Naive B cell (primary cell): ENCODE measurements around the gene PPDPF. TPM values are rescaled to one million over a fixed set of nuclear protein-coding genes. Genes with fewer than 3 reads are reported as not detected.
"Not testable (repeated sequence)": the region's sequence is repeated elsewhere in the genome, so short reads cannot be mapped to it uniquely, and the experiment has no call there.

Experiments used
- ATAC-seq, 2 donors: fragments of 150-1000 bp; cut with Tn5 transposase; 2 replicates each; pipeline ENCODE4 v1.10.0; 2021; ENCODE audit warnings: low read depth in 2 of 2, mild to moderate bottlenecking in 2 of 2, moderate library complexity in 2 of 2
- DNase-seq: peaks from one replicate; pipeline ENCODE4 v3.0.0; 2022
- H3K27ac Mint-ChIP-seq, 6 donors: one replicate each; pipeline ENCODE4 v1.8.0; 2020 to 2022; ENCODE audit warnings: mild to moderate bottlenecking in 6 of 6, mixed read lengths in 6 of 6, moderate library complexity in 5 of 6, inconsistent platforms in 2 of 6
- H3K27me3 Mint-ChIP-seq, 3 donors: one replicate each; pipeline ENCODE4 v1.8.0; 2021 to 2022; ENCODE audit warnings: mixed read lengths in 3 of 3, mild to moderate bottlenecking in 1 of 3
- H3K36me3 Mint-ChIP-seq, 2 donors: one replicate each; pipeline ENCODE4 v1.8.0; 2020 to 2022; ENCODE audit warnings: mixed read lengths in 2 of 2, inconsistent platforms in 1 of 2, mild to moderate bottlenecking in 1 of 2
- H3K4me1 Mint-ChIP-seq, 3 donors: one replicate each; pipeline ENCODE4 v1.8.0; 2020 to 2022; ENCODE audit warnings: mixed read lengths in 3 of 3, inconsistent platforms in 1 of 3, mild to moderate bottlenecking in 1 of 3, moderate library complexity in 1 of 3
- H3K4me3 Mint-ChIP-seq, 8 donors: one replicate each; pipeline ENCODE4 v1.8.0; 2020 to 2022; ENCODE audit warnings: mild to moderate bottlenecking in 8 of 8, mixed read lengths in 8 of 8, moderate library complexity in 8 of 8, inconsistent platforms in 2 of 8
- H3K9me3 Mint-ChIP-seq, 7 donors: one replicate each; pipeline ENCODE4 v1.8.0; 2020 to 2022; ENCODE audit warnings: mixed read lengths in 7 of 7, mild to moderate bottlenecking in 5 of 7, inconsistent platforms in 2 of 7, moderate library complexity in 1 of 7
- polyA plus RNA-seq, 6 donors: library from polyadenylated mRNA; unstranded; fragments of 300-500 nt; fragmentation: Illumina TruSeq; gene quantifications; one replicate each; pipeline ENCODE4 v1.2.3, GENCODE V29; 2021; ENCODE audit warnings: low read depth in 6 of 6

The PPDPF gene
- polyA plus RNA-seq, 6 donors from 2014 or later = 40.2 to 132 (median 67.5) TPM

GRCh38 chr20:63508072-63508768 is 12.3 kb upstream of the PPDPF start:
- H3K9me3 Mint-ChIP-seq = peaks cover 4 to 17% (median 10%) of the 10 kb centered on the region in 7 donors
- ATAC-seq (no peak), DNase-seq (no peak)
- H3K36me3 Mint-ChIP-seq = peaks cover 0 to 8% of the 10 kb centered on the region in 2 donors
- H3K4me3 Mint-ChIP-seq = no peak overlapping the region
- H3K4me1 Mint-ChIP-seq = no peaks in the 10 kb centered on the region
- no peak overlapping the region for H3K27ac Mint-ChIP-seq
- peaks cover 30 to 58% (median 38%) of the 10 kb centered on the region in 3 donors for H3K27me3 Mint-ChIP-seq

DNA sequence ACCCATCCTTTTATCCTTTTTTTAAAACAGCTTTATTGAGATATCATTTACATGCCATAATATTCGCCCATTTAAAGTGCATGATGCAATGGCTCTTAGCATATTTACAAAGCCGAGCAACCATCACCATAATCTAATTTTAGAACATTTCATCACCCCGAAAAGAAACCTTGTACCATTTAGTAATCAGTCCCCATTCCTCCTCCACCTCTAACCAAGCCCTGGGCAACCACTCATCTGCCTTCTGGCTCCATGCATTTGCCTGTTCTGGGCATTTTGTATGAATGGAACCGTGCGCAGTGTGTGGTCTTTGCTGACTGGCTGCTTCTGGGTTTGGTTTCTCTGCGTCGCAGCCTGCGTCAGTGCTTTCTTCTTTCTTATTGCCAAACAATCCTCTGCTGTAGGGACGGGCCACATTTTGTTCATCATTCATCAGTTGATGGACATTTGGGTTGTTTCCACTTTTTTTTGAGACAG is 11.4 kb upstream of the PPDPF start:
- Mint-ChIP-seq H3K27me3 (peaks cover 27 to 66% (median 39%) of the 10 kb centered on the region in 3 donors), H3K36me3 (peaks cover 0 to 8% of the 10 kb centered on the region in 2 donors), H3K4me1 (no peaks in the 10 kb centered on the region), H3K4me3 (no peak overlapping the region), H3K27ac (no peak overlapping the region), H3K9me3 (peaks cover 6 to 15% (median 9%) of the 10 kb centered on the region in 7 donors)
- no peak for DNase-seq
- no peak for ATAC-seq

DNA sequence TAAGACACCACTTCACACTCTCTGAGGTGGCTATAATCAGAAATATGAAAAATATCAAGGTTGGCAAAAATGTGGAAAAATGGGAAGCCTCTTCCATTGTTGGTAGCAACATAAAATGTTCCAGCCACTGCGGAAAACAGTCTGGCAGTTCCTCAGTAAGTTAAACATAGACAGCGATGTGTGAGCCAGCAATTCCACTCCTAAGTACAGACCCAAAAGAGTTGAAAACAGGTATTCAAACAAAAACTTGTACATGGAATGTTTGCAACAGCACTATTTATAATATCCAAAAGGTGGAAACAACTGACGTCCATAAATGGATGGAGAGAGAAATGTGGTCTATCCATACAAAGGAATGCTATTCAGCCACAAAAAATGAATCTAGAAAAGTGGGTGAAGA is 7.4 kb upstream of the PPDPF start:
- Mint-ChIP-seq H3K36me3 (no peaks in the 10 kb centered on the region), H3K9me3 (peaks cover 0 to 9% (median 4%) of the 10 kb centered on the region in 7 donors), H3K27me3 (peaks cover 16 to 61% (median 40%) of the 10 kb centered on the region in 3 donors), H3K4me1 (no peaks in the 10 kb centered on the region), H3K27ac (no peak overlapping the region), H3K4me3 (no peak overlapping the region)
- DNase-seq = no peak
- ATAC-seq = no peak

DNA sequence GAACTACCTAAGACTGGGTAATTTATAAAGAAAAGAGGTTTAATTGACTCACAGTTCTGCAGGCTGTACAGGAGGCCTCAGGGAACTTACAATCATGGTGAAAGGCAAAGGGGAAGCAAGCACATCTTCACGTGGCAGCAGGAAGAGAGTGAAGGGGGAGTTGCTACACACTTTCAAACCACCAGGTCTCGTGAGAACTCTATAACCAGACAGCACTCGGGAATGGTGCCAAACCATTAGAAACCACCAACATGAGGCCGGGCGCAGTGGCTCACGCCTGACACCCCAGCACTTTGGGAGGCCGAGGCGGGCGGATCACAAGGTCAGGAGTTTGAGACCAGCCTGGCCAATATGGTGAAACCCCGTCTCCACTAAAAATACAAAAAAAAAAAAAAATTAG is 6.0 kb upstream of the PPDPF start:
- H3K27me3 Mint-ChIP-seq = peaks cover 10 to 52% (median 34%) of the 10 kb centered on the region in 3 donors
- not testable (repeated sequence) for H3K4me1 Mint-ChIP-seq, H3K27ac Mint-ChIP-seq, H3K36me3 Mint-ChIP-seq, H3K4me3 Mint-ChIP-seq, H3K9me3 Mint-ChIP-seq, DNase-seq
- peak in 1 of 2 donors; percentile 21 for ATAC-seq

DNA sequence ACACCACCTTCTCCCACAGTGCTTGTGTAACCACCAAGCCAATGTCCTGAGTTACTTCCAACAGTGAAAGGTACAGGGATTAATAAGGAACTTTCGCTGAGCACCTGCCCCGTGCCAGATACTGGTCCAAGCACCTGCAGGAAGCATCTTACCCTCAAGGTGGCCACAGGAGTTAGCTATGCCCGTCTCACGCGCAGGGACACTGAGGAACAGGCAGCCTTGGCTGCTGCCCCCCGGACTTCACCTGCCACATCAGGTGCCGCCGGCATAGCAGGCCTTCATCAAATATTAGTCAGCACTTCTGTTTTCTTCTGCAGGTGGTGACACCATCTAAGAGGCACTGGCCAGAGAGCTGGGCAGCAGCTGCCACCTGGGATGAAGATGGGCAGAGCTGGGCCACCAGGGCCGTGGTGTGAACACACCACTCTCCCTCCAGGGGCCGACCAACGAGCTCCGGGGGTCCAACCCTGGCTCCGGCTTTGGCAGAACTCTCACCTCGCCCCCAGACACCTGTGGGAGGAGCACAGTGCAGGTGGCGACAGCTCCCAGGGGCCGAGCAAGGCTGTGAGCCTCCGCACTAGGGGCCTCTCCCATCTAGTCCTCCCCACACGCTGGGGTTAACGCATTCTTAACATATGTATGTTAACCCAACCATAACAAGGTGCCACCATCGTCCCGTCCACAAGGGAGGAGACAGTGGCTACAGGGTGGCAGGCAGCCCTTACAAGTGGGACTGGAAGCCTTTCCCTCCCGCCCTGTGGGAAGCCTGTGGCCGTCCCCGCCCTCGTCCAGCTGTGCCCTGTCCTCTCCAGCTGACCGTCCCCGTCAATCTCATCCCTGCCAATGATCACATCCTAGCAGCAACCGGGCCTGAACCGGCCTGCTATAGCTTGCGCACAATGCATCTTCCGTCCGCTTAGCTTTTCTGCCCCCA is 2.9 kb upstream of the PPDPF start:
- no peak for ATAC-seq
- Mint-ChIP-seq H3K36me3 (peaks cover 0 to 4% of the 10 kb centered on the region in 2 donors), H3K4me1 (peaks cover 2 to 18% (median 15%) of the 10 kb centered on the region in 3 donors), H3K4me3 (peak overlapping the region; percentile 26 to 86 (median 58)), H3K27ac (no peak overlapping the region), H3K27me3 (peaks cover 0 to 30% (median 24%) of the 10 kb centered on the region in 3 donors), H3K9me3 (peaks cover 0 to 10% (median 4%) of the 10 kb centered on the region in 7 donors)
- no peak for DNase-seq

DNA sequence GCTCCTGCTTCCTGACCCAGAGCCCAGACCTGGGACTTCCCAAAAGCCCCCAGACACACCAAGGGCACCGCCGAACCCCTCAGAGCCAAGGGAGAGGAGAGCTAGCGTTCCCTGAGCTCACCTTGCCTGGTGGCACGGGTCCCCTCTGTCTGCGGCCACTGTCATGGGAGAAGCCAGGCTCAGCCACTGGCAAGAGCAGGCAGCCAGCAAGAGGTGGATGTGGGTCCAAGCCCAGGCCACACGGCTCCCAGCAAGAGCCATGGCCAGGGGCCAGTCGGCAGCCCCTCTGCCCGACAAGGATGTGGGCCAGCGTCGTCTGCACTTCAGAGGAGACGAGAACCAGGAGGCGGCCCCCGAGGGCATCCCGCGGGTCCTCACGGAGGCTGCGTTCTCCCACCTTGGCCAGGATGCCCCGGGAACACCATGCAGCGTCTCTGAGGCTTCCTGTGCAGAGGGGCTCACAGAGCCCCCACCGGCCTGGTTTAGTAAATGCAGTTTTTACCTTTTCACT is 2.2 kb upstream of the PPDPF start:
- H3K4me1 Mint-ChIP-seq = peaks cover 4 to 20% (median 16%) of the 10 kb centered on the region in 3 donors
- DNase-seq (no peak), ATAC-seq (no peak)
- H3K9me3 Mint-ChIP-seq = peaks cover 0 to 9% (median 4%) of the 10 kb centered on the region in 7 donors
- peaks cover 0 to 23% (median 17%) of the 10 kb centered on the region in 3 donors for H3K27me3 Mint-ChIP-seq
- H3K4me3 Mint-ChIP-seq = peak overlapping the region; percentile 23 to 86 (median 76)
- peaks cover under 1 to 8% of the 10 kb centered on the region in 2 donors for H3K36me3 Mint-ChIP-seq
- peak overlapping the region in 2 of 6 donors; percentile 38 to 44 for H3K27ac Mint-ChIP-seq

DNA sequence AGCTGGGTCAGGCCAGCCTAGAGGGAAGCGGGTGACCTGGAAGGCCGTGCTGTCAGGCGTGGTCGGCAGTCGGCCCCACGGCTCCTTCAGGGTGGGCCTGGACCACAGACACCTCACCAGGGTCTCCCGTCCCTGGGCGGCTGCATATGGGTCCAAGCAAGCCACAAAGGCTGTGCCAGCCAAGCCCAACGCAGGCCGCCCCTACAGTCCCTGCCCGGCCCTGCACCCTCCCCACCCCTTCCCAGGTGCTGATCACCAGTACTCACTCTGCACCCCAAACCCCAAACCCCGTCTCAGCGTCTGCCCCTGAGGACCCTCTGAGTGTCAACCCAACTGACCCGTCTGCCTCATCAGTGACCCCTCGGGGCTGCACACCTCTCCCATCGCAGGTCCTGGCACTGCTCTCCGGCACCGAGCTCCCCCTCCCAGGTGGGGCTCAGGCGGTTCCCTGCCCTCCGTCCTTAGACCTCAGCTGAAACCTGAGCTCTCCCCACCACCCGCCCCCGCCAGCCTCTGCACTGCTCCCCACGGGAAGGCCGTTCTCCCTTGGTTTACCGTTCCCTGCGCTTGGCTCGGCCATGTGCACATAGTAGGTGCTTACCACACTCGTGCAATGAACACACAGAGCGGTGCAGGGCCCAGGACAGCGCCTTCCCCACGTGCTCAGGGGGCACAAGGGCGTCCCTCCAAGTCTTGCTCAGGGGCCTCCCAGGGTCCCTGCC is 1.5 kb upstream of the PPDPF start:
- Mint-ChIP-seq H3K9me3 (peaks cover 0 to 9% (median 6%) of the 10 kb centered on the region in 7 donors), H3K27ac (peak overlapping the region in 2 of 6 donors; percentile 38 to 44), H3K27me3 (peaks cover 0 to 17% (median 17%) of the 10 kb centered on the region in 3 donors), H3K4me3 (peak overlapping the region; percentile 80 to 89 (median 84)), H3K36me3 (peaks cover 6 to 15% of the 10 kb centered on the region in 2 donors), H3K4me1 (peaks cover 8 to 20% (median 16%) of the 10 kb centered on the region in 3 donors)
- no peak for DNase-seq
- ATAC-seq = no peak

DNA sequence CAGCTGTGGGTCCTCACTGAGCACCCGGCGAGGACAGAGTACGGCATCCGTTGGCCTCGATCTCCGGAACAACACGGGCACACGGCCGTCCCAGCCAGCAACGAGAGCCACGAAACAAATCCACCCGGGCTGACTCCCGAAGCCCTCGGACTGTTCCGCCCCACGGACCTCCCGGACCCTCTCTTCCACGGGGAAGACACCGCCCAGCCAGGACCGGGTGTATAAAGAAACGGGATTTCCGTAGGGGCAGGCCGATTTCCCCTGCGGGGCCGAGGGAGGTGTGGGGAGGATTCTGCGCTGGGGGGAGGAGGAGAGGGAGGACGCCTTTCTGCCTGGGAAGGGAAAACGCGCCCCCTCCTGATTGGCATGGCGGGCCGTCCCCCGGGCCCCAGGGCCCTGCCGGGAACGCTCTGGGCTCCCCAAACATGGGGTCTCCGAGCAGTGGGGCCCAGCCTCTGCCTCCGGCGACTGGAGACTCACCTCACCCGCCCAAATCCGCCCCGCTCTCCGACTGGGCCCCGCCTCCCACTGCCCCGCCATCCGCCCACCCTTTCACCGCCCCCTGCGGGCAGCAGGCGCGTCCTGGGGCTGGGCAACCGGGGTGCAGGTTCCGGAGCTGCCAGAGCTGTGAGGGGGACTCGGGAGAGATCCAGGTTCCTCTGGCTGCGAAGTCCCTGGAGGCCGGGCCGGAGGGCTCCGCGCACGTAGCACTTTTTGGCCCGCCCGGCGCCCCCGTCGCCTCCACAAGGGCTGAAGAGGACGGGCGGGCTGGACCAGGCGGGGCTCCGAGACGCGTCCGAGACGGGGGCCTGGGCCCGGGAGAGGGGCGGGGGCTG is 679 bp upstream of the PPDPF start:
- ATAC-seq (peak; percentile 34 to 43), DNase-seq (peak; percentile 63)
- peaks cover 0 to 14% (median 12%) of the 10 kb centered on the region in 3 donors for H3K27me3 Mint-ChIP-seq
- peak overlapping the region in 3 of 6 donors; percentile 67 to 91 (median 79) for H3K27ac Mint-ChIP-seq
- H3K4me1 Mint-ChIP-seq = peaks cover 8 to 27% (median 22%) of the 10 kb centered on the region in 3 donors
- H3K36me3 Mint-ChIP-seq = peaks cover 6 to 15% of the 10 kb centered on the region in 2 donors
- peak overlapping the region; percentile 80 to 89 (median 84) for H3K4me3 Mint-ChIP-seq
- H3K9me3 Mint-ChIP-seq = peaks cover 0 to 9% (median 4%) of the 10 kb centered on the region in 7 donors

DNA sequence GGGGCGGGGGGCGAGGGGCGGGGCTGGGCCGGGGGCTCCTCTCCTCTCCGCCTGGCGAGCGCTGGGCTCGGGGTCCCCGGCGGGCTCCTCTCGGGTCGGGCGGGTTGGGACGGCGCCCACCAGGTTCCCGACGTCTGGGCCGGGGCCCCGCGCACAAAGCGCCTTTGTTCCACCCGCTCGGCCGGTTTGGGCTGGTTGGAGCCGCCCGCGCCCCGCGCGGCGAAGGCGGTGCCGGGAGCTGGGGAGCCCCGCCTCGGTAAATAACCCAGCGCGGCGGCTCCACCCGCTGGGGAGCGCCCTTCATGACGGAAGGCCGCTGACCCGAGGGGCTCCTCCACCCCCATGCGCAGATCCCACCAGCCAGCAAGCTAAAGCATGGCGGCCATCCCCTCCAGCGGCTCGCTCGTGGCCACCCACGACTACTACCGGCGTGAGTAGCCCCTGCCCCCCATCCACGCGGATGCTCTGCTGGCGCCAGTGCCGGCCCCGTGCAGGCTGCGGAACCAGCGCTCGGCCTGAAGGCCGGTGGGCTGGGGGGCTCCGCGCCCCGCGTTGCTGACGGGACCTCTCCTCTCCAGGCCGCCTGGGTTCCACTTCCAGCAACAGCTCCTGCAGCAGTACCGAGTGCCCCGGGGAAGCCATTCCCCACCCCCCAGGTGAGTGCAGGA is 503 bp downstream of the PPDPF start:
- ATAC-seq = peak; percentile 67 to 68
- Mint-ChIP-seq H3K27me3 (peaks cover 0 to 9% (median 6%) of the 10 kb centered on the region in 3 donors), H3K4me3 (peak overlapping the region; percentile 74 to 93 (median 86)), H3K9me3 (peaks cover 0 to 7% (median 2%) of the 10 kb centered on the region in 7 donors), H3K36me3 (peaks cover 6 to 15% of the 10 kb centered on the region in 2 donors), H3K27ac (peak overlapping the region in 2 of 6 donors; percentile 56 to 79), H3K4me1 (peaks cover 8 to 36% (median 33%) of the 10 kb centered on the region in 3 donors)
- DNase-seq = peak; percentile 39

GRCh38 chr20:63521602-63522001 is 1.0 kb downstream of the PPDPF start:
- H3K4me1 Mint-ChIP-seq = peaks cover 8 to 41% (median 39%) of the 10 kb centered on the region in 3 donors
- peaks cover 0 to 9% (median 6%) of the 10 kb centered on the region in 3 donors for H3K27me3 Mint-ChIP-seq
- H3K36me3 Mint-ChIP-seq = peaks cover 6 to 15% of the 10 kb centered on the region in 2 donors
- peak overlapping the region; percentile 74 to 93 (median 86) for H3K4me3 Mint-ChIP-seq
- peak overlapping the region in 2 of 6 donors; percentile 56 to 79 for H3K27ac Mint-ChIP-seq
- DNase-seq (no peak), ATAC-seq (no peak)
- peaks cover 0 to 7% (median 2%) of the 10 kb centered on the region in 7 donors for H3K9me3 Mint-ChIP-seq

- peak overlapping the region in 3 of 6 donors; percentile 77 to 94 (median 85) for H3K27ac Mint-ChIP-seq
- DNase-seq = no peak
- peaks cover 0 to 9% (median 6%) of the 10 kb centered on the region in 3 donors for H3K27me3 Mint-ChIP-seq
- peaks cover 12 to 46% (median 45%) of the 10 kb centered on the region in 3 donors for H3K4me1 Mint-ChIP-seq
- peaks cover 0 to 7% (median 2%) of the 10 kb centered on the region in 7 donors for H3K9me3 Mint-ChIP-seq
- no peak for ATAC-seq
- H3K36me3 Mint-ChIP-seq = peaks cover 6 to 15% of the 10 kb centered on the region in 2 donors
- H3K4me3 Mint-ChIP-seq = peak overlapping the region; percentile 54 to 89 (median 76)
These were observed 1.7 kb downstream of the PPDPF start for GRCh38 chr20:63522091-63522868.
